Activated CD4-positive, alpha-beta T cell treated with anti-CD3 and anti-CD28 coated beads, Interleukin-2, amount 10 ng/mL, durations not matched to agents 7 days and 5 days (primary cell): Measurements from ENCODE around the gene OR7D2. TPM values are rescaled to one million over a fixed set of nuclear protein-coding genes. Genes with fewer than 3 reads are reported as not detected.

Experiments used
- total RNA-seq, 2 experiments: library from RNA; stranded (reverse); gene quantifications; one replicate each; pipeline ENCODE4 v1.2.3, GENCODE V29; 2021

The OR7D2 gene
- total RNA-seq, 2 experiments from 2014 or later = not detected

Other genes starting within 250 kb of the OR7D2 start
- not detected for gene MUC16, start 168.6 kb upstream of the OR7D2 start, total RNA-seq
- not detected for gene OR1M1, start 91.9 kb upstream of the OR7D2 start, total RNA-seq
- gene OR7G2, start 71.5 kb upstream of the OR7D2 start, total RNA-seq = not detected
- not detected for gene OR7G1, start 63.2 kb upstream of the OR7D2 start, total RNA-seq
- gene OR7G3, start 52.0 kb upstream of the OR7D2 start, total RNA-seq = not detected
- 10 to 100 TPM; 40.2 to 42.0 TPM for gene ZNF317, start 38.6 kb upstream of the OR7D2 start, total RNA-seq
- gene OR7D4, start 40.6 kb downstream of the OR7D2 start, total RNA-seq = not detected
- not detected for gene OR7E24, start 72.0 kb downstream of the OR7D2 start, total RNA-seq
- 10 to 100 TPM in 1 of 2 experiments, 1 to 10 TPM in 1; 9.2 to 10.6 TPM for gene ZNF699, start 130.9 kb downstream of the OR7D2 start, total RNA-seq
- 10 to 100 TPM; 14.2 to 15.2 TPM for gene ZNF559, start 145.2 kb downstream of the OR7D2 start, total RNA-seq
- under 1 TPM; 0.69 to 0.75 TPM for gene ZNF177, start 184.0 kb downstream of the OR7D2 start, total RNA-seq